Stimulated activated naive B cell treated with anti-CD40 and anti-IgM and Interleukin-4, amounts not matched to agents 10 μg/mL and 1 μg/mL and 100 μg/mL, for 72 hours (primary cell): ENCODE results near the gene TCF7L2.

Source experiments
- ATAC-seq, 2 donors: fragments of 150-1000 bp; cut with Tn5 transposase; replicated peaks; 2 replicates each; pipeline ENCODE4 v1.10.0; 2021; ENCODE audit warnings: moderate library complexity in 1 of 2
- DNase-seq: peaks from one replicate; pipeline ENCODE4 v3.0.0; 2021
- H3K27ac Mint-ChIP-seq: one replicate; pipeline ENCODE4 v1.8.0; 2022; ENCODE audit warnings: mild to moderate bottlenecking, mixed read lengths
- H3K27me3 Mint-ChIP-seq, 2 donors: one replicate each; pipeline ENCODE4 v1.8.0; 2022; ENCODE audit warnings: mixed read lengths in 2 of 2
- H3K36me3 Mint-ChIP-seq, 2 donors: one replicate each; pipeline ENCODE4 v1.8.0; 2022; ENCODE audit warnings: mixed read lengths in 2 of 2, mild to moderate bottlenecking in 1 of 2
- H3K4me1 Mint-ChIP-seq, 2 donors: one replicate each; pipeline ENCODE4 v1.8.0; 2022; ENCODE audit warnings: mixed read lengths in 2 of 2, mild to moderate bottlenecking in 1 of 2
- H3K4me3 Mint-ChIP-seq, 2 donors: one replicate each; pipeline ENCODE4 v1.8.0; 2022; ENCODE audit warnings: mild to moderate bottlenecking in 2 of 2, mixed read lengths in 2 of 2, moderate library complexity in 1 of 2
- H3K9me3 Mint-ChIP-seq, 2 donors: one replicate each; pipeline ENCODE4 v1.8.0; 2022; ENCODE audit warnings: mixed read lengths in 2 of 2, mild to moderate bottlenecking in 1 of 2

The TCF7L2 gene

DNA sequence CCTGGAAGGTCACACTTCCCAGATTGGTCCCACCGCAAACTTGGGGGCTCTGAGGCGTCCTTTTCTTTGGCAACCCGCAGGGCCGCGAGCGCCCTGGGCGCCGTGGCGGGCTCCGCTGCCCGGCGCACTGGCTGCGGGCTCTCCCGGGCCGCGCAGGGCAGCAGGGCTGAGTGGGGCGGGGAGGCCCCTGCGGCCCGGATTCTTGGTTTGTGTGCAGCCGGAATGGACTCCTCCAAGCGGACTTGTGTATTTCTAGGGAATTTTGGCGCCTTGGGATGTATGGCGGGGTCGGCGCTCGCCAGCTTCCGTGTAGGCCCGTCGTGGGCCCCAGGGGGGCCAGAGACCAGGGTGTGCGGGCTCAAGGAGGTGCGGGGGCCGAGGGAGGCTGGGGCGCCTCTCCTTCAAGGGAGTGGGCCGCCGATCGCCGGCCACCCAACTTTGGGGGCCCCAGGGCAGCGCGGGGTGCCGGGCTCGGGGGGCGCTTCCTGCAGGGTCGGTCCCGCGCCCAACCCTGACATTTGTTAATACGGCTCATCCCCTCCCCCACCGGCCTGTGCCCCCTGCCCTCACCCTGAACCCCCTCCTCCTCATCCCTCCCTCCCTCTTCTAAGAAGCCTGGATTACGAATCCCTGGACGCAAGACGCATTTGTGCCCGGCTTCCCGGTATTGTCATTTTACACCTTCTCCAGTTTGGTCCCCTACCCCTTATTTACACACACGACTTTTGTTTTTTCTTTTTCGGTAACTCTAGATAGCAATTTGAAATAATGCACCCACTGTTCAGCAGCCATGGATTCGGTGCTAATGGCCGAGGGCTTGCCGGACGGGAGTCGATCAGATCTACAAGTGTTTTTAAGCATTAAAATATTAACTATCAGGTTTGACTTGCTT, 2.5 kb downstream of the TCF7L2 start:
- H3K27me3 Mint-ChIP-seq = peaks cover 60 to 74% of the 10 kb centered on the region in 2 donors
- H3K27ac Mint-ChIP-seq = no peak overlapping the region
- H3K4me3 Mint-ChIP-seq = peak overlapping the region; percentile 87 to 94
- peak; percentile 31 to 42 for ATAC-seq
- H3K36me3 Mint-ChIP-seq = peaks cover 0 to 1% of the 10 kb centered on the region in 2 donors
- peaks cover 22 to 48% of the 10 kb centered on the region in 2 donors for H3K4me1 Mint-ChIP-seq
- DNase-seq = no peak
- no peaks in the 10 kb centered on the region for H3K9me3 Mint-ChIP-seq

- Mint-ChIP-seq H3K4me1 (peaks cover 24 to 51% of the 10 kb centered on the region in 2 donors), H3K27me3 (peaks cover 62 to 74% of the 10 kb centered on the region in 2 donors), H3K27ac (no peak overlapping the region), H3K9me3 (no peaks in the 10 kb centered on the region), H3K4me3 (peak overlapping the region; percentile 58 to 71), H3K36me3 (peaks cover 0 to 1% of the 10 kb centered on the region in 2 donors)
- DNase-seq (no peak), ATAC-seq (no peak)
Observed at GRCh38 chr10:112953174-112954159, 3.4 kb downstream of the TCF7L2 start.

- Mint-ChIP-seq H3K36me3 (peaks cover 0 to 1% of the 10 kb centered on the region in 2 donors), H3K27ac (no peak overlapping the region), H3K4me3 (no peak overlapping the region), H3K9me3 (no peaks in the 10 kb centered on the region), H3K27me3 (peaks cover 63 to 76% of the 10 kb centered on the region in 2 donors), H3K4me1 (peaks cover 21 to 51% of the 10 kb centered on the region in 2 donors)
- ATAC-seq = no peak
- DNase-seq = no peak
Observed at GRCh38 chr10:112954974-112955581, 5.0 kb downstream of the TCF7L2 start.

DNA sequence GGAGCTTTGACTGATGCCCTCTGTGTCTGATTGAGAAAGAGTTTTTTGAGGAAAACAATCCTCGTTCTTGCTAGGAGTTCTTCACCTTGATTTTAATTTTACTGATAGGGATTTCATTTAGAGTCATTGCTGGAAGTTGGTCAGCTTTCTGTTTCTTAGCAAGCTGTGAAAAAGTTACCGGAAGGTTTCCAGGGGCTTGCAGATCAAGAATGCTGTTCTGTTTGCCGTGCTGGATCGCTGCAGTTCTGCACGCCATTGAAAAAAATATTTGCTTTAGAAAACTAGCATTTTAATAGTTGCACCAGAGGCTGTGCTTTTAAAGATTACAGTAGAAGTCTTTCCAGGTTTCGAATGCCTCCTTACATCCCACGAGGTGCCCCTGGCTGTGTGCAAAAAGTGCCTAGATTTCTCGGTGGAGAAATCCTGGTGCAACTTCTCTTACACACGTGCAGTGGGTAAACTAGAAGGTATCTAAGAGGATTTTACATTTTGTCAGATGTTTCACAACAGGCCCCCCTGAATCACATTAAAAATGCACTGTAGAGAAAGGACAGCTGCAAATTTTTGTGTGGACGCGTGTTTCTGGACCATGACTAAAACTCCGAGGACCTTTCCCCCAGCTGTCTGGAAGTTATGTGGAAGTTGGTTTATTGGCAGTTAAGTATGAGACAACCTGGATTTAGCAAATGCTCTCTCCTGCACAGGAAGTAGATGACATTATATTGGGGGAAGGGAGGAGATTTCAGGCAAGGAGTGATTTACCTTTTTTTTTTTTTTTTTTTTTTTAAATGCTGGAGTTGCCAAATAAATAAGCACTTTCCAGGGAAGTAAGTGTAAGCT, 5.8 kb downstream of the TCF7L2 start:
- Mint-ChIP-seq H3K27ac (no peak overlapping the region), H3K4me3 (no peak overlapping the region), H3K27me3 (peaks cover 62 to 74% of the 10 kb centered on the region in 2 donors), H3K4me1 (peaks cover 21 to 48% of the 10 kb centered on the region in 2 donors), H3K36me3 (peaks cover 0 to 6% of the 10 kb centered on the region in 2 donors), H3K9me3 (peaks cover 0 to 1% of the 10 kb centered on the region in 2 donors)
- DNase-seq = no peak
- no peak for ATAC-seq

DNA sequence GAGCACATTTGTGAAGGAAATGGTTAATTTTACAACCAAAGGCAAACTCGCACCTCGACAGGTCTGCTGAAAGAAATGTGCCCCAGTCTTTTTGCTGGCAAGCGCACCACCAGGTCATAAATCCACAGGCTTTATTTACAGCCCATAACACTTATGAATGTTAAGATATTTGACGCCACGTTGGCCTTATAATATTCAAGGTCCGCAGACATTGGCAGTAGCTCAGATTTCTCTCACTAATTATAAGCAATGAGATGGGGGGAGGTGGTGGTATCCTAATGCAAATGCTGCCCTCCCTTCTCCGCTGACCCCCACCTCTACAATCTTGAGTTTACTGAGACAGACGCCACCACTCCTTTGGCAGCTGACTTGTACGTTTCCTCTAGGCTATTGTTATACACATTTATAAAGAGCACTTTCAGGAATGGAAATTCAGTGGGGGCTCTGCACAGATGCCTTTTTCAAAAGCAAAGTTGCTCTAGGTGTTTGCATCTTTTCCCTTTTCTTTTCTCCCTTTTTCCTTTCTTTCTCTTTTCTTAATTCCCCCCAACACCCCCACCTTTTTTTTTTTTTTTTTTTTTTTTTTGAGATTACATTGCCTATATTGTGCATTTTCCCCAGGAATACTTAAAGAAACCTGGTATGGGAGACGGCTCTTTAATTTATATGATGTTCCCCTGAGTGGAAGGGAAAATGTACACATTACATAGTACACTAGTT, 6.7 kb downstream of the TCF7L2 start:
- ATAC-seq (no peak), DNase-seq (no peak)
- H3K27me3 Mint-ChIP-seq = peaks cover 66 to 82% of the 10 kb centered on the region in 2 donors
- no peak overlapping the region for H3K4me3 Mint-ChIP-seq
- H3K9me3 Mint-ChIP-seq = peaks cover 0 to 1% of the 10 kb centered on the region in 2 donors
- H3K36me3 Mint-ChIP-seq = peaks cover 0 to 6% of the 10 kb centered on the region in 2 donors
- peaks cover 20 to 53% of the 10 kb centered on the region in 2 donors for H3K4me1 Mint-ChIP-seq
- H3K27ac Mint-ChIP-seq = no peak overlapping the region

DNA sequence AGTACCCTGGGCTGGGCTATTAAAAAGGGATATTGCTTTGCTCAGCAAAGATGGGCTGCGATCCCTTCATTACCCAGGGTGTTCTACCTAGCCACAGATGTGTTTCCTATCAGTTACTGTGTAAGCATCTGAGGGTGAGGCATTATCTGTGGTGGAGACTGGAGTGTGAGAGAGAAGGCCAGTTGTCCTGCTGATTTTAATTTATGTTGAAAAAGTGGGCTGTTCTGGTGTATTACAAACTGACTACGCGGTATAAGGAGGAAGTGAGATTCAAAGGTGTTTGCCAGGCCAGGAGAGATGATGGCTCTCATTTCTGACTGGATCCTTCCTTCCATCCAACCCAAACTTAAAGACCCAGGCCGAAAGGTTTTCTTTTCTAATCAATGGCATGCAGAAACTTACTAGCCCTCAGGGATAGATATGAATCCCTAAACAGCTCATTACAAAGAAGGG, 7.6 kb downstream of the TCF7L2 start:
- no peak overlapping the region for H3K4me3 Mint-ChIP-seq
- ATAC-seq = peak; percentile 69 to 71
- H3K4me1 Mint-ChIP-seq = peaks cover 18 to 50% of the 10 kb centered on the region in 2 donors
- H3K36me3 Mint-ChIP-seq = peaks cover 0 to 5% of the 10 kb centered on the region in 2 donors
- H3K27ac Mint-ChIP-seq = peak overlapping the region; percentile 33
- H3K9me3 Mint-ChIP-seq = peaks cover 0 to 1% of the 10 kb centered on the region in 2 donors
- peaks cover 68 to 87% of the 10 kb centered on the region in 2 donors for H3K27me3 Mint-ChIP-seq
- no peak for DNase-seq

DNA sequence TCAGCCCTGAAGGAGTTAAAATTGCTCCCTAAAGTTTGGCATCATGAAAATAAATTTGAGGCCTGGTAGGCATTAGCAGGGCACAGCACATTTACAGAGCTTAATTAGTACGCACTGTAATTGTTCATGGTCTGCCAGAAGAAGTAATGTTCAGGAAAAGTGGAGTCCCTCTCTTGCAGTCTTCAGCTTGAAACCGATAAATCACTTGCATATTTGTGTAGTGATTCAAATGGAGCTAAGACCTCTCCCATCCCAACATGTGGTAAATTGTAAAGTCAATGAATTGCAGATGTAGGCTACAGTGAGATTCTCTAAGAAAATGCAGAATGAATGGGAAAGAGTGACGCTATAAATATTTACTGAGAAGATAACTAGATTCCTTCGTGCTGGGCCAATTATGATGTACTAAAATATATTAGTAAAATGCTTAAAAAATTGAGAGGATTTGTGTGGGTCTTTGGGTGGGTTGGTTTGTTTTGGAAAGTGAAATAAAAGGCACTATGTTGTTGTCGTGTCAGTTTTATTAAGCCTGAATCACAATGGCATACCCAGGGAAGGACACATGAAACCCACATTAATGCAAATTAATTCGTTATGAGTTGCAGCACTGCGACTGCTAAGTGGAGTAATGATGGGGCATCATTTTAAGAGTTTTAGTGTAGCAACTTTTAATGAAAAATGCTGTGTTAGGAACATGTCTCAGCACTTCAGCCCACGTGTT, 8.4 kb downstream of the TCF7L2 start:
- Mint-ChIP-seq H3K36me3 (peaks cover 0 to 5% of the 10 kb centered on the region in 2 donors), H3K27me3 (peaks cover 61 to 80% of the 10 kb centered on the region in 2 donors), H3K4me3 (no peak overlapping the region), H3K27ac (no peak overlapping the region), H3K4me1 (peaks cover 16 to 45% of the 10 kb centered on the region in 2 donors), H3K9me3 (peaks cover 0 to 1% of the 10 kb centered on the region in 2 donors)
- DNase-seq (no peak), ATAC-seq (no peak)

DNA sequence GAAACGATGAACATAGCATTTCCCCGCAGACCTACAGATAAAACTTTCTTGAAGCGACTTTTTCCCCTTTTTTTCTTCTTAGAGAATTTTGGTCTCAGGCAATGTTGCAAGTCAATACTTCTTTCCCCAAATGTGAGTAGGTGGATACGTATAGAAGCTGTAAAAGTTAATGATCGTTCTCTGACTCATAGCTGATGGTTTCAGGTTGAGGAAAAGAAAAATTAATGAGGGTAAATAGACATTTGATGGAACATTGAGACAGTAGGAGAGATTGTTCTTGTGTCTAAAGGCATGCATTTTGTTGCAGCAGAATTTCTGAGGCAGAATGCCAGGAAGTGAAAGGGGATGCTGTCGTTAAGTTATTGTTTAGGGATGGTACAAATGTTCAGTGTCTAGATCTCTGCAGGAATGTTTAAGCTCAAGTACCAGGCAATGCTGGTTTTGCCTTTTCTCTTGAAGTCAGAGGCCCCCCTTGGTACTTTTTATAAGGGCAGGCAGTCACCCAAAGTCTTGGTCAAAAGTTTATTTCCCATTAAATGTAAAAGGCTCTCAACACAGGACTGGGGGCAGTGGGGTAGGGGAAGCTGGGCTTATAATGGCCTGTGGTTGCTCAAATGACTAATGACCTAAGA, 9.3 kb downstream of the TCF7L2 start:
- DNase-seq (no peak), ATAC-seq (peak; percentile 65 to 69)
- Mint-ChIP-seq H3K27me3 (peaks cover 59 to 82% of the 10 kb centered on the region in 2 donors), H3K4me1 (peaks cover 16 to 45% of the 10 kb centered on the region in 2 donors), H3K4me3 (no peak overlapping the region), H3K27ac (no peak overlapping the region), H3K9me3 (peaks cover 0 to 1% of the 10 kb centered on the region in 2 donors), H3K36me3 (peaks cover 0 to 5% of the 10 kb centered on the region in 2 donors)

DNA sequence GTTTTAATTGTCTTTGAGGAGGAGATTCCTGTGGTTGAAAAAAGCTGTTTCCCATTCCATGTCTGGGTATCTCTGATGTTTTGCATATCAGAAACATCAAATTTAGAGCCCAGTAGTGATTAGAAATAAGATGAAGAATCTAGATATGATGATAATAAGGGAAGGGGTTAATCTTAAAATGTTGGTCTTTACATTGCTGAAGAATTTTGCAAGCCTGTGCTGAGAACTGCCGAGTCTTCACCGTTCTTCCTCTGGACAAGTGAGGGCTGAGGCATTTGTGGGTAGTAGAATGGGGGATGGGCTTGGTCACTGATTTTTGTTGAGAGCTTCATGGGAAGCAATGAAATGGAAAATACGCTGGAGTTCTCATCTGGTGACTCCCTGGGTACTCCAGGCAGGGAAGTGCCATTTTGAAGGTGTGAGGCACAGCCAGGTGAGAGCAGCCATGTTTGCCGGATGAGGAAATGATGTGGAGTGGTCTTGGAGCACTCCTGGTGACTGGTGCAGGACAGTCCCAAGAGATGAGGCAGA, 10.2 kb downstream of the TCF7L2 start:
- no peak overlapping the region for H3K4me3 Mint-ChIP-seq
- no peak for ATAC-seq
- peaks cover 16 to 45% of the 10 kb centered on the region in 2 donors for H3K4me1 Mint-ChIP-seq
- no peak overlapping the region for H3K27ac Mint-ChIP-seq
- peaks cover 0 to 1% of the 10 kb centered on the region in 2 donors for H3K9me3 Mint-ChIP-seq
- peaks cover 0 to 5% of the 10 kb centered on the region in 2 donors for H3K36me3 Mint-ChIP-seq
- peaks cover 66 to 86% of the 10 kb centered on the region in 2 donors for H3K27me3 Mint-ChIP-seq
- DNase-seq = no peak

DNA sequence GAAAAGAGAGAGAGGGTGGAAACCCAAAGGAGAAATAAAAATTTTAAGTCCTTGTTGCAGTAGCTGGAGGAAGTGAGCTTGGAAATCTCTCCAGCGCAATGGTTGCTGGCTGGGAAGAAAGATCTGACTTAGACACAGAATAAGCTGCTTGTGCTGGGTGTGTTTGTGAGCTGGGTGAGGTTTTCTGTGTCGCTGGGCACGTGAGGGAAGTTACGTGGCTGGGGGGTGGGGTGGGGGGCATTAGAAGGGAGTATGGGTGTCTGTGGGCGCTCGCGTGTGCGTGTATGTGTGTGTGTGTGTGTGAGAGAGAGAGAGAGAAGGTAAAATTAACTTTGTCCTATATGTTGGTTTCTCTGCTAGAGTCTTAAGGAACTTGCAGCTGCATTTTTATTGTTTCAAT, 11.6 kb downstream of the TCF7L2 start:
- H3K4me3 Mint-ChIP-seq = no peak overlapping the region
- no peak for ATAC-seq
- peaks cover 66 to 83% of the 10 kb centered on the region in 2 donors for H3K27me3 Mint-ChIP-seq
- peaks cover 0 to 5% of the 10 kb centered on the region in 2 donors for H3K36me3 Mint-ChIP-seq
- peaks cover 0 to 1% of the 10 kb centered on the region in 2 donors for H3K9me3 Mint-ChIP-seq
- no peak overlapping the region for H3K27ac Mint-ChIP-seq
- peaks cover 13 to 36% of the 10 kb centered on the region in 2 donors for H3K4me1 Mint-ChIP-seq
- no peak for DNase-seq

DNA sequence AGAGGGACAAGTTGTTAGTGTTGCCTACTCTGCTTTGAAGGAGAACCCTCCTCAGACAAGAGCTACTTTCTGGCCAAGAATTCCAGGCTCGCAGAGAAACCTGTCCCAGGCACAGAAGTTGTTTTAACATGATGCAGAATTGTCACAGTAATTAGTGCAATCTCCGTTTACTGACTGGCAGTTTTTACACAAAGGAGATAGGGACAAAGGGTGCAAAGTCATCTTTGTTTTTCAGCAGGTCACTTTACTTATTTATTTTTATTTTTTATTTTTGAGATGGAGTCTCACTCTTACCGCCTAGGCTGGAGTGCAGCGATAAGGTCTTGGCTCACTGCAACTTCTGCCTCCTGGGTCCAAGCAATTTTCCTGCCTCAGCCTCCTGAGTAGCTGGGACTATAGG, 12.3 kb downstream of the TCF7L2 start:
- Mint-ChIP-seq H3K36me3 (peaks cover 0 to 5% of the 10 kb centered on the region in 2 donors), H3K27me3 (peaks cover 67 to 79% of the 10 kb centered on the region in 2 donors)

More for the DNA sequence above, 12.3 kb downstream of the TCF7L2 start:
- DNase-seq (no peak), ATAC-seq (no peak)
- H3K4me1 Mint-ChIP-seq = peaks cover 13 to 33% of the 10 kb centered on the region in 2 donors
- peaks cover 0 to 1% of the 10 kb centered on the region in 2 donors for H3K9me3 Mint-ChIP-seq
- H3K4me3 Mint-ChIP-seq = no peak overlapping the region
- H3K27ac Mint-ChIP-seq = no peak overlapping the region
